ENCODE data around the gene ODF2.

The ODF2 gene

GRCh38 chr9:128482186-128482585, 26.4 kb downstream of the ODF2 start:
- no peak for TF ChIP-seq CTCF (IDR thresholded peaks at IDR 0.05; ENCODE audit: low read depth, low read length)
- no peak for DNase-seq (ENCODE audit: low read depth in 2 of 2)
- H3K4me3 ChIP-seq (replicated peaks in 1 of 2; ENCODE audit: low read depth in 2 of 2, low read length in 2 of 2), result no peak overlapping the region

- no peak for TF ChIP-seq CTCF (IDR thresholded peaks at IDR 0.05; ENCODE audit: low read depth, low read length)
- DNase-seq (ENCODE audit: low read depth in 2 of 2), result no peak
- H3K4me3 ChIP-seq (replicated peaks in 1 of 2; ENCODE audit: low read depth in 2 of 2, low read length in 2 of 2), result no peak overlapping the region
Observed at GRCh38 chr9:128484686-128485413, 29.0 kb downstream of the ODF2 start.

- H3K4me3 ChIP-seq (replicated peaks in 1 of 2; ENCODE audit: low read depth in 2 of 2, low read length in 2 of 2), result no peak overlapping the region
- no peak for DNase-seq (ENCODE audit: low read depth in 2 of 2)
- no peak for TF ChIP-seq CTCF (IDR thresholded peaks at IDR 0.05; ENCODE audit: low read depth, low read length)
Observed at GRCh38 chr9:128485414-128485855, 29.6 kb downstream of the ODF2 start.

- no peak for TF ChIP-seq CTCF (IDR thresholded peaks at IDR 0.05; ENCODE audit: low read depth, low read length)
- no peak overlapping the region for H3K4me3 ChIP-seq (replicated peaks in 1 of 2; ENCODE audit: low read depth in 2 of 2, low read length in 2 of 2)
- DNase-seq (ENCODE audit: low read depth in 2 of 2), result no peak
Observed at GRCh38 chr9:128486201-128486600, 30.4 kb downstream of the ODF2 start.

GRCh38 chr9:128493424-128493823, 37.6 kb downstream of the ODF2 start:
- H3K4me3 ChIP-seq (replicated peaks in 1 of 2; ENCODE audit: low read depth in 2 of 2, low read length in 2 of 2), result no peak overlapping the region
- no peak for TF ChIP-seq CTCF (IDR thresholded peaks at IDR 0.05; ENCODE audit: low read depth, low read length)
- DNase-seq (ENCODE audit: low read depth in 2 of 2), result no peak

GRCh38 chr9:128494108-128494745, 38.4 kb downstream of the ODF2 start:
- DNase-seq (ENCODE audit: low read depth in 2 of 2), result peak; percentile 46 to 64
- no peak for TF ChIP-seq CTCF (IDR thresholded peaks at IDR 0.05; ENCODE audit: low read depth, low read length)
- H3K4me3 ChIP-seq (replicated peaks in 1 of 2; ENCODE audit: low read depth in 2 of 2, low read length in 2 of 2), result no peak overlapping the region

All from cardiac fibroblast (primary cell).